Neural cell (in vitro differentiated cells): ENCODE data around the gene SHOC1. TPM values are rescaled to one million over a fixed set of nuclear protein-coding genes. Genes with fewer than 3 reads are reported as not detected.

Experiments used
- H2AFZ ChIP-seq: fragments of 200-600, 300-800 bp; sonication (generic), shearing (Covaris generic); 2 replicates; pipeline ENCODE4 v1.6.0; 2014; ENCODE audit warnings: low read depth, mild to moderate bottlenecking, antibody characterized with exemption, low read length, moderate library complexity
- H3F3A ChIP-seq: fragments of 200-600 bp; shearing (Covaris generic); 2 replicates; pipeline ENCODE4 v1.6.1; 2016; ENCODE audit warnings: mild to moderate bottlenecking, moderate library complexity, mixed read lengths, antibody characterized with exemption, low read length; ENCODE audit not compliant: insufficient read depth, poor library complexity, severe bottlenecking
- H3K27ac ChIP-seq: fragments of 200-600, 300-800 bp; sonication (generic), shearing (Covaris generic); 2 replicates; pipeline ENCODE4 v1.5.1; 2014; ENCODE audit warnings: mild to moderate bottlenecking, low read length, moderate library complexity
- H3K27me3 ChIP-seq: fragments of 300-800, 200-600 bp; sonication (generic), shearing (Covaris generic); 2 replicates; pipeline ENCODE4 v1.6.0; 2014; ENCODE audit warnings: mild to moderate bottlenecking, low read depth, low read length, moderate library complexity; ENCODE audit not compliant: insufficient read depth
- H3K36me3 ChIP-seq: fragments of 300-800, 200-600 bp; sonication (generic), shearing (Covaris generic); 2 replicates; pipeline ENCODE4 v1.5.1; 2014; ENCODE audit warnings: mild to moderate bottlenecking, antibody characterized with exemption, low read length, moderate library complexity; ENCODE audit not compliant: insufficient read depth
- H3K4me2 ChIP-seq: fragments of 300-800, 200-600 bp; sonication (generic), shearing (Covaris generic); 2 replicates; pipeline ENCODE4 v1.6.0; 2014; ENCODE audit warnings: mild to moderate bottlenecking, low read length
- H3K4me3 ChIP-seq: fragments of 300-800, 200-600 bp; sonication (generic), shearing (Covaris generic); 2 replicates; pipeline ENCODE4 v1.5.1; 2014; ENCODE audit warnings: mild to moderate bottlenecking, low read length, moderate library complexity
- H3K79me2 ChIP-seq: fragments of 200-600 bp; shearing (Covaris generic); replicated peaks from 2 replicates; pipeline ENCODE4 v1.6.0; 2014; ENCODE audit warnings: mild to moderate bottlenecking, low read length, moderate library complexity; ENCODE audit not compliant: insufficient read depth
- H3K9ac ChIP-seq: fragments of 300-800, 200-600 bp; sonication (generic), shearing (Covaris generic); 2 replicates; pipeline ENCODE4 v1.6.1; 2016; ENCODE audit warnings: mild to moderate bottlenecking, low read length, mixed read lengths
- H3K9me2 ChIP-seq: fragments of 200-600 bp; shearing (Covaris generic); 2 replicates; pipeline ENCODE4 v1.6.1; 2016; ENCODE audit warnings: mild to moderate bottlenecking, low read length, mixed read lengths; ENCODE audit not compliant: insufficient read depth
- H3K9me3 ChIP-seq: fragments of 200-600, 300-800 bp; sonication (generic), shearing (Covaris generic); 2 replicates; pipeline ENCODE4 v1.6.1; 2016; ENCODE audit warnings: mild to moderate bottlenecking, mixed run types, low read length, moderate library complexity, mixed read lengths
- H4K20me1 ChIP-seq: fragments of 200-600 bp; shearing (Covaris generic); 2 replicates; pipeline ENCODE4 v1.6.1; 2016; ENCODE audit warnings: mild to moderate bottlenecking, mixed run types; ENCODE audit not compliant: insufficient read depth
- EP300 ChIP-seq: fragments of 450-650 bp; conservative IDR thresholded peaks from 2 replicates; pipeline ENCODE4 v1.6.1; 2014; ENCODE audit warnings: antibody characterized with exemption, mild to moderate bottlenecking, moderate library complexity; ENCODE audit not compliant: poor library complexity, severe bottlenecking
- EZH2 ChIP-seq: fragments of 200-600, 300-800 bp; shearing (Covaris generic), sonication (generic); IDR thresholded peaks from 2 replicates; pipeline ENCODE4 v1.6.1; 2014; ENCODE audit warnings: antibody characterized with exemption, low read length, borderline replicate concordance, mild to moderate bottlenecking; ENCODE audit not compliant: insufficient read depth, poor library complexity, severe bottlenecking
- MXI1 ChIP-seq: fragments of 450-650 bp; conservative IDR thresholded peaks from 2 replicates; pipeline ENCODE4 v1.6.1; 2014; ENCODE audit warnings: antibody characterized with exemption, mild to moderate bottlenecking; ENCODE audit not compliant: poor library complexity, severe bottlenecking
- POLR2AphosphoS5 ChIP-seq: IDR thresholded peaks from 2 replicates; pipeline ENCODE4 v1.6.1; 2012
- RAD21 ChIP-seq: fragments of 450-650 bp; conservative IDR thresholded peaks from 2 replicates; pipeline ENCODE4 v1.6.1; 2014; ENCODE audit warnings: antibody characterized with exemption, mild to moderate bottlenecking, moderate library complexity
- SMC3 ChIP-seq: fragments of 450-650 bp; conservative IDR thresholded peaks from 2 replicates; pipeline ENCODE4 v1.6.1; 2014; ENCODE audit warnings: antibody characterized with exemption, mild to moderate bottlenecking, moderate library complexity; ENCODE audit not compliant: poor library complexity
- TAF1 ChIP-seq: IDR thresholded peaks from 2 replicates; pipeline ENCODE4 v1.6.1; 2012; ENCODE audit warnings: low read depth
- polyA plus RNA-seq: library from polyadenylated mRNA; depleted of rRNA; stranded (reverse); fragments of >200 nt; gene quantifications from 2 replicates; pipeline ENCODE4 v1.2.3, GENCODE V29; 2014
- TF ChIP-seq, protein P1 (sequence below): IDR thresholded peaks from 2 replicates; pipeline ENCODE4 v1.6.1; 2012; ENCODE audit warnings: borderline replicate concordance
- TF ChIP-seq, protein P2 (sequence below): fragments of 450-650 bp; IDR thresholded peaks from 2 replicates; pipeline ENCODE4 v1.5.1; 2014; ENCODE audit warnings: antibody characterized with exemption, mild to moderate bottlenecking, moderate library complexity; ENCODE audit not compliant: poor library complexity, severe bottlenecking

SHOC1 gene
- polyA plus RNA-seq, 1 donor from 2014 or later, result not detected

DNA sequence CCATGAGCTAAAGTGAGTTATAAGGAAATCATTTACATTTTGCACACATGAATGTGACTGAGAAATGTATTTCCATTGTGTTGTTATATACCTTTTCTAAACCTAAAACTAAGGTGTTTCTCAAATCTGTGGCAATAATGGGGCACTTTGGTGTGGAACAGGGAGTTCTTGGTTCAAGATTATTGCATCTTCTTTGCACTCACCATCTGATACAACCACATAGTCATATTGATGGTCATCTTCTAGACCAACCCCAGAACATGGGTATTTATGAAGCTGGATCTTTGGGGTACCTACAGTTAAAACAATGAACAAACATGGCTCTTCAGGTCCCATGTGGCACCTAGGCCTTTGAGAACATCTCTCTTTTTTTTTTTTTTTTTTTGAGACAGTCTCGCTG is 24.6 kb upstream of the SHOC1 start:
- Histone ChIP-seq H3K27ac (no peak overlapping the region), H3F3A (no peaks in the 10 kb centered on the region), H2AFZ (no peak overlapping the region), H4K20me1 (no peaks in the 10 kb centered on the region), H3K9me2 (no peaks in the 10 kb centered on the region), H3K79me2 (no peaks in the 10 kb centered on the region), H3K36me3 (no peaks in the 10 kb centered on the region), H3K27me3 (no peaks in the 10 kb centered on the region), H3K4me3 (no peak overlapping the region), H3K4me2 (no peak overlapping the region), H3K9ac (no peak overlapping the region), H3K9me3 (no peaks in the 10 kb centered on the region)
- TF ChIP-seq MXI1 (no peak), EZH2 (no peak), POLR2AphosphoS5 (no peak), EP300 (no peak), RAD21 (no peak), SMC3 (no peak), TAF1 (no peak)
- TF ChIP-seq, protein P1, sequence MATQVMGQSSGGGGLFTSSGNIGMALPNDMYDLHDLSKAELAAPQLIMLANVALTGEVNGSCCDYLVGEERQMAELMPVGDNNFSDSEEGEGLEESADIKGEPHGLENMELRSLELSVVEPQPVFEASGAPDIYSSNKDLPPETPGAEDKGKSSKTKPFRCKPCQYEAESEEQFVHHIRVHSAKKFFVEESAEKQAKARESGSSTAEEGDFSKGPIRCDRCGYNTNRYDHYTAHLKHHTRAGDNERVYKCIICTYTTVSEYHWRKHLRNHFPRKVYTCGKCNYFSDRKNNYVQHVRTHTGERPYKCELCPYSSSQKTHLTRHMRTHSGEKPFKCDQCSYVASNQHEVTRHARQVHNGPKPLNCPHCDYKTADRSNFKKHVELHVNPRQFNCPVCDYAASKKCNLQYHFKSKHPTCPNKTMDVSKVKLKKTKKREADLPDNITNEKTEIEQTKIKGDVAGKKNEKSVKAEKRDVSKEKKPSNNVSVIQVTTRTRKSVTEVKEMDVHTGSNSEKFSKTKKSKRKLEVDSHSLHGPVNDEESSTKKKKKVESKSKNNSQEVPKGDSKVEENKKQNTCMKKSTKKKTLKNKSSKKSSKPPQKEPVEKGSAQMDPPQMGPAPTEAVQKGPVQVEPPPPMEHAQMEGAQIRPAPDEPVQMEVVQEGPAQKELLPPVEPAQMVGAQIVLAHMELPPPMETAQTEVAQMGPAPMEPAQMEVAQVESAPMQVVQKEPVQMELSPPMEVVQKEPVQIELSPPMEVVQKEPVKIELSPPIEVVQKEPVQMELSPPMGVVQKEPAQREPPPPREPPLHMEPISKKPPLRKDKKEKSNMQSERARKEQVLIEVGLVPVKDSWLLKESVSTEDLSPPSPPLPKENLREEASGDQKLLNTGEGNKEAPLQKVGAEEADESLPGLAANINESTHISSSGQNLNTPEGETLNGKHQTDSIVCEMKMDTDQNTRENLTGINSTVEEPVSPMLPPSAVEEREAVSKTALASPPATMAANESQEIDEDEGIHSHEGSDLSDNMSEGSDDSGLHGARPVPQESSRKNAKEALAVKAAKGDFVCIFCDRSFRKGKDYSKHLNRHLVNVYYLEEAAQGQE, result no peak
- TF ChIP-seq, protein P2, sequence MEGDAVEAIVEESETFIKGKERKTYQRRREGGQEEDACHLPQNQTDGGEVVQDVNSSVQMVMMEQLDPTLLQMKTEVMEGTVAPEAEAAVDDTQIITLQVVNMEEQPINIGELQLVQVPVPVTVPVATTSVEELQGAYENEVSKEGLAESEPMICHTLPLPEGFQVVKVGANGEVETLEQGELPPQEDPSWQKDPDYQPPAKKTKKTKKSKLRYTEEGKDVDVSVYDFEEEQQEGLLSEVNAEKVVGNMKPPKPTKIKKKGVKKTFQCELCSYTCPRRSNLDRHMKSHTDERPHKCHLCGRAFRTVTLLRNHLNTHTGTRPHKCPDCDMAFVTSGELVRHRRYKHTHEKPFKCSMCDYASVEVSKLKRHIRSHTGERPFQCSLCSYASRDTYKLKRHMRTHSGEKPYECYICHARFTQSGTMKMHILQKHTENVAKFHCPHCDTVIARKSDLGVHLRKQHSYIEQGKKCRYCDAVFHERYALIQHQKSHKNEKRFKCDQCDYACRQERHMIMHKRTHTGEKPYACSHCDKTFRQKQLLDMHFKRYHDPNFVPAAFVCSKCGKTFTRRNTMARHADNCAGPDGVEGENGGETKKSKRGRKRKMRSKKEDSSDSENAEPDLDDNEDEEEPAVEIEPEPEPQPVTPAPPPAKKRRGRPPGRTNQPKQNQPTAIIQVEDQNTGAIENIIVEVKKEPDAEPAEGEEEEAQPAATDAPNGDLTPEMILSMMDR, result no peak

DNA sequence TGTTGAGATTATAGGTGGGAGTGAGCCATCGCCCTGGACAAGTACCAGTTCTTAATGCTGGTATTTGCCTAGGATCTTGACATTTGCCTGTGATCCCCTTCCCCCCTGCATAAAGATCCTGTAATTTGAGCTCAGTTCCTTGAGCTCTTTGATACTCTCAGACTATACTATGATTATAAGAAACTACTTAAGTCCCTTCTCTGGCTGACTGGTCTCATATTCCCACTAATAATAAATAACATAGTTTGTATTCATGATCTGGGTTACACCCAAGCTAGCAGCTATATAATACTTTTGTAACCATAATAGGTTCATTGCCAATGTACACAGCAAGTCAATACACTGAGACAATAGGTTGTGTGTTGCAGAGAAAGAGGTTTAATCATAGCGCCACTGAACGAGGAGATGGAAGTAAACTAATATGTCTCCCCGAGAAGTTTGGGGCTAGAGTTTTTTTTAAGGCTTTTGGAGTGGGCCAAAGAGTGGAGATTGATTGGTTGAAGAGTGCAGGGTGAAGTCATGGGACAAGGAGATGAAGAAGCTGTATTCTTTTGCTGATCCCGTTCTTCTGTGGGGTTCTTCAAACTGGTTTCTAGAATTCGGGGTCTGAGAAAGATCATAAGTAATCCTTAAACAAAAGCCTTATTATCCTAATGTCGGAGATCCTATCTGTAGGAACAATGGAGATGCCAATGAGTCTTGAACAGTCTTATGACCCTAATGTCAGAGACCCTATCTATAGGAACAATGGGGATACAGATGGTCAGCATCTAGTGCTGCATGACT is 20.7 kb upstream of the SHOC1 start:
- Histone ChIP-seq H3F3A (no peaks in the 10 kb centered on the region), H4K20me1 (no peaks in the 10 kb centered on the region), H3K9me2 (no peaks in the 10 kb centered on the region), H3K9ac (no peak overlapping the region), H3K4me3 (no peak overlapping the region), H3K27me3 (no peaks in the 10 kb centered on the region), H3K36me3 (no peaks in the 10 kb centered on the region), H3K79me2 (no peaks in the 10 kb centered on the region), H2AFZ (no peak overlapping the region), H3K4me2 (no peak overlapping the region), H3K9me3 (no peaks in the 10 kb centered on the region), H3K27ac (no peak overlapping the region)
- TF ChIP-seq SMC3 (no peak), EP300 (no peak), MXI1 (no peak), EZH2 (no peak), TAF1 (no peak), POLR2AphosphoS5 (no peak), RAD21 (no peak)
- TF ChIP-seq, protein P1, result no peak
- TF ChIP-seq, protein P2, result no peak
